ENCODE data around the gene AK9.

GRCh38 chr6:109490713-109491112 lies 200.3 kb downstream of the AK9 start:
- TF ChIP-seq SIX5 (IDR thresholded peaks at IDR 0.05; ENCODE audit: low read depth, low read length), result no peak
- no peak for TF ChIP-seq SUZ12 (IDR thresholded peaks at IDR 0.05; ENCODE audit: low read length)
- TF ChIP-seq ATF3 (IDR thresholded peaks at IDR 0.05; ENCODE audit: insufficient read depth, low read depth, low read length), result no peak
- TF ChIP-seq, protein P1, sequence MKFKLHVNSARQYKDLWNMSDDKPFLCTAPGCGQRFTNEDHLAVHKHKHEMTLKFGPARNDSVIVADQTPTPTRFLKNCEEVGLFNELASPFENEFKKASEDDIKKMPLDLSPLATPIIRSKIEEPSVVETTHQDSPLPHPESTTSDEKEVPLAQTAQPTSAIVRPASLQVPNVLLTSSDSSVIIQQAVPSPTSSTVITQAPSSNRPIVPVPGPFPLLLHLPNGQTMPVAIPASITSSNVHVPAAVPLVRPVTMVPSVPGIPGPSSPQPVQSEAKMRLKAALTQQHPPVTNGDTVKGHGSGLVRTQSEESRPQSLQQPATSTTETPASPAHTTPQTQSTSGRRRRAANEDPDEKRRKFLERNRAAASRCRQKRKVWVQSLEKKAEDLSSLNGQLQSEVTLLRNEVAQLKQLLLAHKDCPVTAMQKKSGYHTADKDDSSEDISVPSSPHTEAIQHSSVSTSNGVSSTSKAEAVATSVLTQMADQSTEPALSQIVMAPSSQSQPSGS (IDR thresholded peaks at IDR 0.05; ENCODE audit: low read length), result no peak
- no peak for TF ChIP-seq CTCF (IDR thresholded peaks at IDR 0.05; ENCODE audit: control extremely low read depth in 1 of 3, insufficient read depth in 1 of 3, low read depth in 1 of 3, low read length in 3 of 3)
- no peak for TF ChIP-seq CEBPB (IDR thresholded peaks at IDR 0.05; ENCODE audit: low read depth, low read length)
- no peak for TF ChIP-seq JUND (IDR thresholded peaks at IDR 0.05; ENCODE audit: low read length)
